ENCODE data around the gene SLC30A3. TPM values are rescaled to one million over a fixed set of nuclear protein-coding genes. Genes with fewer than 3 reads are reported as not detected.

The SLC30A3 gene
- polyA plus RNA-seq (2012; ENCODE audit: insufficient read length, low read depth) = not detected

GRCh38 chr2:27262379-27263286, at the start of gene SLC30A3:
TSS of gene SLC30A3 (minus strand) at chr2:27263047. CDS start at chr2:27262906, 141 bp downstream.
- TF ChIP-seq TAF1 (IDR thresholded peaks at IDR 0.05; ENCODE audit: borderline replicate concordance, insufficient read depth, low read length) (no peak), FOXP2 (optimal IDR thresholded peaks at IDR 0.05; ENCODE audit: borderline replicate concordance, extremely low read depth, extremely low read length, insufficient read depth) (no peak), SIN3A (IDR thresholded peaks at IDR 0.05; ENCODE audit: borderline replicate concordance, insufficient read depth, low read length) (no peak), POLR2AphosphoS5 (IDR thresholded peaks at IDR 0.05; ENCODE audit: low read depth, low read length) (no peak)

GRCh38 chr2:27312152-27312551, 49.3 kb upstream of the SLC30A3 start:
- TF ChIP-seq, protein P1, sequence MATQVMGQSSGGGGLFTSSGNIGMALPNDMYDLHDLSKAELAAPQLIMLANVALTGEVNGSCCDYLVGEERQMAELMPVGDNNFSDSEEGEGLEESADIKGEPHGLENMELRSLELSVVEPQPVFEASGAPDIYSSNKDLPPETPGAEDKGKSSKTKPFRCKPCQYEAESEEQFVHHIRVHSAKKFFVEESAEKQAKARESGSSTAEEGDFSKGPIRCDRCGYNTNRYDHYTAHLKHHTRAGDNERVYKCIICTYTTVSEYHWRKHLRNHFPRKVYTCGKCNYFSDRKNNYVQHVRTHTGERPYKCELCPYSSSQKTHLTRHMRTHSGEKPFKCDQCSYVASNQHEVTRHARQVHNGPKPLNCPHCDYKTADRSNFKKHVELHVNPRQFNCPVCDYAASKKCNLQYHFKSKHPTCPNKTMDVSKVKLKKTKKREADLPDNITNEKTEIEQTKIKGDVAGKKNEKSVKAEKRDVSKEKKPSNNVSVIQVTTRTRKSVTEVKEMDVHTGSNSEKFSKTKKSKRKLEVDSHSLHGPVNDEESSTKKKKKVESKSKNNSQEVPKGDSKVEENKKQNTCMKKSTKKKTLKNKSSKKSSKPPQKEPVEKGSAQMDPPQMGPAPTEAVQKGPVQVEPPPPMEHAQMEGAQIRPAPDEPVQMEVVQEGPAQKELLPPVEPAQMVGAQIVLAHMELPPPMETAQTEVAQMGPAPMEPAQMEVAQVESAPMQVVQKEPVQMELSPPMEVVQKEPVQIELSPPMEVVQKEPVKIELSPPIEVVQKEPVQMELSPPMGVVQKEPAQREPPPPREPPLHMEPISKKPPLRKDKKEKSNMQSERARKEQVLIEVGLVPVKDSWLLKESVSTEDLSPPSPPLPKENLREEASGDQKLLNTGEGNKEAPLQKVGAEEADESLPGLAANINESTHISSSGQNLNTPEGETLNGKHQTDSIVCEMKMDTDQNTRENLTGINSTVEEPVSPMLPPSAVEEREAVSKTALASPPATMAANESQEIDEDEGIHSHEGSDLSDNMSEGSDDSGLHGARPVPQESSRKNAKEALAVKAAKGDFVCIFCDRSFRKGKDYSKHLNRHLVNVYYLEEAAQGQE (IDR thresholded peaks at IDR 0.05; ENCODE audit: insufficient read depth in 1 of 2, low read depth in 2 of 2, low read length in 2 of 2) = no peak
- TF ChIP-seq SIN3A (IDR thresholded peaks at IDR 0.05; ENCODE audit: borderline replicate concordance, insufficient read depth, low read length) (no peak), FOXP2 (optimal IDR thresholded peaks at IDR 0.05; ENCODE audit: borderline replicate concordance, extremely low read depth, extremely low read length, insufficient read depth) (no peak), POLR2AphosphoS5 (IDR thresholded peaks at IDR 0.05; ENCODE audit: low read depth, low read length) (no peak), TAF1 (IDR thresholded peaks at IDR 0.05; ENCODE audit: borderline replicate concordance, insufficient read depth, low read length) (no peak)

DNA sequence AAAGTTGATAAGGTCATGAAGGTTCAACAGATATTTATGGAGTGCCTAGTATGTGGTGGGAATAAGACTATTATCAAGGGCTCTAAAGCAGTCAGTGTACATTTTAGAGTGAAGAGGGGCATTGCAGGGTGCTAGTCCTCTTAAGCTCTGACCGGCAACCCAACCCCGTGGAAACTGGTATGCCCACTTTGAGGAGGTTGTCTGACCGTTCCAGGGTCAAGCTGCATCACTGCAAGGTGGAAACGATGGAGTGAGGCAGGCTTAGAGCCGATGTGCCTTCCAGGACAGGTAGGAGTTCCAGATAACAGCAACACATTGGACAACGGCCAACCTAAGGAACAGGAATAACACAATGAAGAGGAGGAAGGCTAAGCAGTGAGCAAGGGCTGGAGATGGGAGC, 46.8 kb upstream of the SLC30A3 start:
- TF ChIP-seq SIN3A (IDR thresholded peaks at IDR 0.05; ENCODE audit: borderline replicate concordance, insufficient read depth, low read length) (no peak), FOXP2 (optimal IDR thresholded peaks at IDR 0.05; ENCODE audit: borderline replicate concordance, extremely low read depth, extremely low read length, insufficient read depth) (no peak), TAF1 (IDR thresholded peaks at IDR 0.05; ENCODE audit: borderline replicate concordance, insufficient read depth, low read length) (no peak), POLR2AphosphoS5 (IDR thresholded peaks at IDR 0.05; ENCODE audit: low read depth, low read length) (no peak)
- TF ChIP-seq, protein P1 (IDR thresholded peaks at IDR 0.05; ENCODE audit: insufficient read depth in 1 of 2, low read depth in 2 of 2, low read length in 2 of 2) = no peak

GRCh38 chr2:27308359-27308881, 45.6 kb upstream of the SLC30A3 start, which contains the start of gene UCN:
TSS of gene UCN (minus strand) at chr2:27308445. CDS start at chr2:27307895, 550 bp downstream.
- TF ChIP-seq POLR2AphosphoS5 (IDR thresholded peaks at IDR 0.05; ENCODE audit: low read depth, low read length) (no peak), TAF1 (IDR thresholded peaks at IDR 0.05; ENCODE audit: borderline replicate concordance, insufficient read depth, low read length) (no peak), SIN3A (IDR thresholded peaks at IDR 0.05; ENCODE audit: borderline replicate concordance, insufficient read depth, low read length) (no peak)
- TF ChIP-seq, protein P1 (IDR thresholded peaks at IDR 0.05; ENCODE audit: insufficient read depth in 1 of 2, low read depth in 2 of 2, low read length in 2 of 2) = peak; percentile 87 to 92

DNA sequence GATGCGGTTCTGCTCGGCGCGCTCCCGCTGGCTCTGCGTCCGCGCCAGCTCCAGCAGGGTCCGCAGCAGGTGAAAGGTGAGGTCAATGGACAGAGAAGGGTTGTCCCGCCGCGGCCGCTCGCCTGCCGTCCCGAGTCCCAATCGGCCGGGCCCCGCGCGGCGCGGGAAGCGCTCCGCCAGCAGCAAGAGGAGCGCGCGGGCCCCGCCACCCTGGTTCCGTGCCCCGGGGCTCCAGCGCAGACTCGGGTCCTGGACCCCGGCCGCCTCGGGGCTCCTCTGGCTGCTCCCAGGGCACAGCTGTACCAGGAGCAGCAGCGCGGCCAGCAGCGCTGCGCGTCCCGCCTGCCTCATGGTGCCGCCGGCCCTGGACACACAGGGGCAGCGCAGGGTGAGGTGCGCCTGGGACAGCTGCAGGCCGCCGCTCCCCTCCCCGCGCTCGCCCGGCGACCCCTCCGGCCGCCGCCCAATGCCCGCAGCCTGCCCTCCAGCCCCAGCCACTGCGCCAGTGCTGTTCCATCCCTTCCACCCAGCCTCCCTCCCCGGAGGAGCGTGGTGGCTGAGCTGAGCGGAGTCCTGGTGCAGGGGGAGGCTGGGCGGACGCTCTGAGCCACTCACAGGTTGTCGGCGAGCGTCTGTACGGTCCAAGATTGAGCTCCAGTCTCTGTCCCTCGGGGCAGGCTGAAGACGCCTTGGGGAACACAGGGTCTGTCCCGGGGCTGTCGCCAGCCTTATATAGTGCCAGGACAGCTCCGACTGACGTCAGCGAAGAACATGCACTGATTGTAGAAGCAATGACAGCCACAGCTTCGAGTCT, 44.9 kb upstream of the SLC30A3 start:
- no peak for TF ChIP-seq FOXP2 (optimal IDR thresholded peaks at IDR 0.05; ENCODE audit: borderline replicate concordance, extremely low read depth, extremely low read length, insufficient read depth)
- TF ChIP-seq, protein P1 (IDR thresholded peaks at IDR 0.05; ENCODE audit: insufficient read depth in 1 of 2, low read depth in 2 of 2, low read length in 2 of 2) = no peak
- no peak for TF ChIP-seq SIN3A (IDR thresholded peaks at IDR 0.05; ENCODE audit: borderline replicate concordance, insufficient read depth, low read length)
- no peak for TF ChIP-seq TAF1 (IDR thresholded peaks at IDR 0.05; ENCODE audit: borderline replicate concordance, insufficient read depth, low read length)
- no peak for TF ChIP-seq POLR2AphosphoS5 (IDR thresholded peaks at IDR 0.05; ENCODE audit: low read depth, low read length)

Data from PFSK-1 (cell line).